ENCODE measurements around the gene CD151.
A peak's percentile ranks its signal among the peaks of the same experiment; 100 is the strongest.

CD151 gene

GRCh38 chr11:832529-833113 lies at the start of gene CD151:
CD151 (plus strand) TSS chr11:832952; CDS start chr11:836070, 3,118 bp downstream.
- TF ChIP-seq CTCF (IDR thresholded peaks at IDR 0.05): no peak

- TF ChIP-seq CTCF (IDR thresholded peaks at IDR 0.05): peak; percentile 72
Observed at GRCh38 chr11:783581-784015, 49.2 kb upstream of the CD151 start.

GRCh38 chr11:786235-787083 lies 46.3 kb upstream of the CD151 start:
- no peak for TF ChIP-seq CTCF (IDR thresholded peaks at IDR 0.05)

- TF ChIP-seq CTCF (IDR thresholded peaks at IDR 0.05): no peak
Observed at GRCh38 chr11:787084-787675, 45.6 kb upstream of the CD151 start.

GRCh38 chr11:788009-788640 lies 44.6 kb upstream of the CD151 start:
- TF ChIP-seq CTCF (IDR thresholded peaks at IDR 0.05): no peak

- no peak for TF ChIP-seq CTCF (IDR thresholded peaks at IDR 0.05)
Observed at GRCh38 chr11:788953-789940, 43.5 kb upstream of the CD151 start.

Measured in LNCAP (cell line).